ENCODE results near the gene OSMR. TPM values are rescaled to one million over a fixed set of nuclear protein-coding genes. Genes with fewer than 3 reads are reported as not detected.

The OSMR gene
- total and polyA plus RNA-seq, 9 of the 15 experiments (the other 6 are each of a cell fraction or from before 2014, with no cell fraction given) = 0.18 to 1.7 (median 0.94) TPM

DNA sequence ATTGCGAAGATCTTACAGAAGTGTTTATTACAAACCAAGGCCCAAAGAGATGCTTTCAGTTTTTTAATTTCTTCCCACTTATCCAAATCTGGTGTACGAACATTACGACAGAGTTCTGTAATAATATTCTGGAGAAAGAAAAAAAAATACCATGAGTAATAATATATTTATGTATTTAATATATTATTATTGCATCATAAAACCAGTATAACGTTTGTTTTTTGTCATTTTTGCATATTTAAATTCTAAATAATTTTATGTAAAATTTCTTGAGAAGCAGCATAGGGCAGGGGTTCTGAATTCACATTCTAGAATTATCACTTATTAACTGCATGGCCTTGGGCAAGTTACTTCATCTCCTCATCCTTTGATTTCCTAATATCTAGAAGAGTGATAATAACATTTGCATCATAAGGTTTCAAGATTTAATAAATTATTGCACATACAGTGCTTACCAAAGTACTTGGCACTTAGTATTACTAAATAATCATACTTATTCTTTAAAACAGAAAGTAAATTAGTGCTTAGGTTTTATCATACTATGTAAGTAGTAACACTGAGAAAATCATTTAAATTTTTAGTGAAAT lies 107.7 kb downstream of the OSMR start:
- CTCF ChIA-PET (ENCODE audit: low intra/inter-chr PET ratio) = no interaction called here
- H3K9me3 ChIP-seq (replicated peaks; ENCODE audit: control insufficient read depth, insufficient read depth, low read depth, low read length) = no peaks in the 10 kb centered on the region
- no peak overlapping the region for H3K4me2 ChIP-seq (ENCODE audit: insufficient read depth, low read length)
- TF ChIP-seq CEBPB (tag; IDR thresholded peaks at IDR 0.05) = peak; percentile 50
- TF ChIP-seq CEBPG (CRISPR knock-in tag; IDR thresholded peaks at IDR 0.05) = no peak
- peak; percentile 14 to 87; a peak in 2 of 4 replicates for TF ChIP-seq CEBPG (tag; conservative IDR thresholded peaks at IDR 0.05 in 1 of 2, IDR thresholded peaks at IDR 0.05 in 1 of 2)
- no peak for TF ChIP-seq ZNF445 (CRISPR knock-in tag; IDR thresholded peaks at IDR 0.05; ENCODE audit: low read depth)
- H3K4me1 ChIP-seq (replicated peaks in 1 of 2; ENCODE audit: control insufficient read depth in 2 of 2, insufficient read depth in 2 of 2, low read length in 2 of 2) = no peaks in the 10 kb centered on the region
- DNase-seq (ENCODE audit: extremely low read depth in 1 of 4, low spot score in 3 of 4) (no peak), FAIRE-seq (no peak), ATAC-seq (no peak)
- H3K4me3 ChIP-seq = no peak overlapping the region
- no peaks in the 10 kb centered on the region; the same call in 1 of the 2 replicates for H4K20me1 ChIP-seq (replicated peaks; ENCODE audit: control insufficient read depth, insufficient read depth, low read length)
- no peak overlapping the region for H3K9ac ChIP-seq (ENCODE audit: insufficient read depth in 1 of 2, low read depth in 2 of 2, low read length in 2 of 2)
- peaks cover 91% of the 10 kb centered on the region for H3K36me3 ChIP-seq (ENCODE audit: control insufficient read depth, insufficient read depth, low read length)
- no TSS peak for BruUV-seq (replicated peaks)
- H3K79me2 ChIP-seq (ENCODE audit: control insufficient read depth, insufficient read depth, low read length) = no peaks in the 10 kb centered on the region
- H3K9me1 ChIP-seq (ENCODE audit: control insufficient read depth, insufficient read depth, low read length) = no peaks in the 10 kb centered on the region
- H3K27ac ChIP-seq (ENCODE audit: extremely low read depth, low read depth, low read length) = no peak overlapping the region
- 83% methylated on average over 4 of the region's 4 CpGs for WGBS (ENCODE audit: insufficient coverage, low coverage, missing lambda C conversion rate)
- H3K27me3 ChIP-seq (ENCODE audit: control insufficient read depth in 2 of 2, insufficient read depth in 2 of 2, low read length in 2 of 2) = no peaks in the 10 kb centered on the region
- intact Hi-C loops (cut with micrococcal nuclease) (no loop called here), in situ Hi-C loops (cut with MboI) (no loop called here)
- POLR2A ChIA-PET = no interaction called here
- H2AFZ ChIP-seq (ENCODE audit: low read depth, low read length) = no peak overlapping the region

DNA sequence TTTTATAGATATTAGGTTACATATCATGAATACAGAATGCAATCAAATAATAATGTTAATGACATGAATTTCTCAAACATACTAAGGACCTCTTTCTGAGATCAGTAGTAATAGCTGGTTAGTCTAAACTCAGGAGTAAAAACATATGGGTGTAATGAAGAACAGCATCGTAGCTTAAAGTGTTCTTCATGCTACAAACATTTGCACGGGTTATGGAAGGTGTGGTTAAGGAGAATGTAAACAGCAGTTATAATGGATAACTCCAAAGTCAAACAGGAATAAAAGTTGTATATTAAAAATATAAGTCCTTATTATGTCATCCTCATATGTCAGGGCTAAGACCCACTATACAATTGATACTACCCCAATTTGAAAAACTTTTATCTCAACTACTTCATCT lies 115.9 kb downstream of the OSMR start:
- intact Hi-C loops (cut with micrococcal nuclease) = no loop called here
- DNase-seq (ENCODE audit: extremely low read depth in 1 of 4, low spot score in 3 of 4) (no peak), ATAC-seq (no peak), FAIRE-seq (no peak)
- H3K79me2 ChIP-seq (ENCODE audit: control insufficient read depth, insufficient read depth, low read length) = no peaks in the 10 kb centered on the region
- no peak overlapping the region for H3K4me2 ChIP-seq (ENCODE audit: insufficient read depth, low read length)
- H3K9me3 ChIP-seq (replicated peaks; ENCODE audit: control insufficient read depth, insufficient read depth, low read depth, low read length) = no peaks in the 10 kb centered on the region
- CTCF ChIA-PET (ENCODE audit: low intra/inter-chr PET ratio) = no interaction called here
- H3K4me3 ChIP-seq = no peak overlapping the region
- POLR2A ChIA-PET = interaction anchor here (0.7 to 1.7 kb wide), 2 partner anchors 12 to 149 kb away, joined by 3 to 4 read pairs; no protein-coding TSS in a partner anchor
- no peak overlapping the region for H3K9ac ChIP-seq (ENCODE audit: insufficient read depth in 1 of 2, low read depth in 2 of 2, low read length in 2 of 2)
- in situ Hi-C loops (cut with MboI) = no loop called here
- H3K4me1 ChIP-seq (replicated peaks in 1 of 2; ENCODE audit: control insufficient read depth in 2 of 2, insufficient read depth in 2 of 2, low read length in 2 of 2) = no peaks in the 10 kb centered on the region
- no peak overlapping the region for H3K27ac ChIP-seq (ENCODE audit: extremely low read depth, low read depth, low read length)
- WGBS (ENCODE audit: insufficient coverage, low coverage, missing lambda C conversion rate) = 80% methylated on average over 2 of the region's 2 CpGs
- H3K36me3 ChIP-seq (ENCODE audit: control insufficient read depth, insufficient read depth, low read length) = peaks cover 86% of the 10 kb centered on the region
- no peak overlapping the region for H2AFZ ChIP-seq (ENCODE audit: low read depth, low read length)
- no TSS peak for BruUV-seq (replicated peaks)
- no peaks in the 10 kb centered on the region for H3K27me3 ChIP-seq (ENCODE audit: control insufficient read depth in 2 of 2, insufficient read depth in 2 of 2, low read length in 2 of 2)
- H4K20me1 ChIP-seq (replicated peaks; ENCODE audit: control insufficient read depth, insufficient read depth, low read length) = no peaks in the 10 kb centered on the region
- H3K9me1 ChIP-seq (ENCODE audit: control insufficient read depth, insufficient read depth, low read length) = no peaks in the 10 kb centered on the region
- TF ChIP-seq PHTF2 (CRISPR knock-in tag; IDR thresholded peaks at IDR 0.05) (no peak), CREB1 (IDR thresholded peaks at IDR 0.05) (no peak), CREB1 (CRISPR knock-in tag; IDR thresholded peaks at IDR 0.05) (no peak), HNRNPH1 (optimal IDR thresholded peaks at IDR 0.05; ENCODE audit: low read depth, low read length) (no peak), ZNF696 (CRISPR knock-in tag; conservative IDR thresholded peaks at IDR 0.05) (no peak), HSF4 (CRISPR knock-in tag; IDR thresholded peaks at IDR 0.05; ENCODE audit: borderline replicate concordance) (no peak), POLR3A (IDR thresholded peaks at IDR 0.05; ENCODE audit: borderline replicate concordance, extremely low read depth, insufficient read depth, insufficient read length) (no peak), BHLHE40 (IDR thresholded peaks at IDR 0.05; ENCODE audit: low read length) (no peak), NCOA2 (IDR thresholded peaks at IDR 0.05; ENCODE audit: partially characterized antibody in 2 of 2) (no peak), CC2D1A (IDR thresholded peaks at IDR 0.05) (no peak)
- TF ChIP-seq, protein P1, sequence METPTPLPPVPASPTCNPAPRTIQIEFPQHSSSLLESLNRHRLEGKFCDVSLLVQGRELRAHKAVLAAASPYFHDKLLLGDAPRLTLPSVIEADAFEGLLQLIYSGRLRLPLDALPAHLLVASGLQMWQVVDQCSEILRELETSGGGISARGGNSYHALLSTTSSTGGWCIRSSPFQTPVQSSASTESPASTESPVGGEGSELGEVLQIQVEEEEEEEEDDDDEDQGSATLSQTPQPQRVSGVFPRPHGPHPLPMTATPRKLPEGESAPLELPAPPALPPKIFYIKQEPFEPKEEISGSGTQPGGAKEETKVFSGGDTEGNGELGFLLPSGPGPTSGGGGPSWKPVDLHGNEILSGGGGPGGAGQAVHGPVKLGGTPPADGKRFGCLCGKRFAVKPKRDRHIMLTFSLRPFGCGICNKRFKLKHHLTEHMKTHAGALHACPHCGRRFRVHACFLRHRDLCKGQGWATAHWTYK (CRISPR knock-in tag; IDR thresholded peaks at IDR 0.05) = no peak
- TF ChIP-seq, protein P2, sequence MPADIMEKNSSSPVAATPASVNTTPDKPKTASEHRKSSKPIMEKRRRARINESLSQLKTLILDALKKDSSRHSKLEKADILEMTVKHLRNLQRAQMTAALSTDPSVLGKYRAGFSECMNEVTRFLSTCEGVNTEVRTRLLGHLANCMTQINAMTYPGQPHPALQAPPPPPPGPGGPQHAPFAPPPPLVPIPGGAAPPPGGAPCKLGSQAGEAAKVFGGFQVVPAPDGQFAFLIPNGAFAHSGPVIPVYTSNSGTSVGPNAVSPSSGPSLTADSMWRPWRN (IDR thresholded peaks at IDR 0.05; ENCODE audit: low read depth) = no peak
